ENCODE measurements around the gene LRP11.

DNA sequence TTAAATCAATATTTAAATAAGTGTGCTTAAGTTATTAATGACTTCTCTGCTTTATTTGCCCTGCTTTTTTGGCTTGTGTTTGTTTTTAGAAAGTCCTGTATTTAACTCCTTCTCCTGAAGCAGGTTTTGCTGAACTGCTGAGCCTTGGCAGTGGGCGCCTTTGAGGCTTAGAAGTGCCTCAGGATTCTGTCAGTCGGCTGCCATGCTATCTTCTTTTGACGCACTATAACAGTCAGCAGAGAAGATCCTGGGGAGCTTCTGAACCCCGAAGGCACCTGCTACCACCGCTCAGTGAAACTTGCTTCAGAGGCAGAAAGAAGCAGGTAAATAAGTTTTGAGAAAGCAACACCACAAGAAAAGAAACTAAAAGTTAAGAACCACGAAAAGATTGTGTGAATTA is 92.2 kb downstream of the LRP11 start:
- TF ChIP-seq, protein P1, sequence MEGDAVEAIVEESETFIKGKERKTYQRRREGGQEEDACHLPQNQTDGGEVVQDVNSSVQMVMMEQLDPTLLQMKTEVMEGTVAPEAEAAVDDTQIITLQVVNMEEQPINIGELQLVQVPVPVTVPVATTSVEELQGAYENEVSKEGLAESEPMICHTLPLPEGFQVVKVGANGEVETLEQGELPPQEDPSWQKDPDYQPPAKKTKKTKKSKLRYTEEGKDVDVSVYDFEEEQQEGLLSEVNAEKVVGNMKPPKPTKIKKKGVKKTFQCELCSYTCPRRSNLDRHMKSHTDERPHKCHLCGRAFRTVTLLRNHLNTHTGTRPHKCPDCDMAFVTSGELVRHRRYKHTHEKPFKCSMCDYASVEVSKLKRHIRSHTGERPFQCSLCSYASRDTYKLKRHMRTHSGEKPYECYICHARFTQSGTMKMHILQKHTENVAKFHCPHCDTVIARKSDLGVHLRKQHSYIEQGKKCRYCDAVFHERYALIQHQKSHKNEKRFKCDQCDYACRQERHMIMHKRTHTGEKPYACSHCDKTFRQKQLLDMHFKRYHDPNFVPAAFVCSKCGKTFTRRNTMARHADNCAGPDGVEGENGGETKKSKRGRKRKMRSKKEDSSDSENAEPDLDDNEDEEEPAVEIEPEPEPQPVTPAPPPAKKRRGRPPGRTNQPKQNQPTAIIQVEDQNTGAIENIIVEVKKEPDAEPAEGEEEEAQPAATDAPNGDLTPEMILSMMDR (CRISPR knock-in tag; IDR thresholded peaks at IDR 0.05), result no peak
- no peak for TF ChIP-seq SETDB1 (CRISPR knock-in tag; IDR thresholded peaks at IDR 0.05; ENCODE audit: borderline replicate concordance)
- TF ChIP-seq TRIM24 (CRISPR knock-in tag; IDR thresholded peaks at IDR 0.05), result no peak
- TF ChIP-seq ZNF20 (CRISPR knock-in tag; IDR thresholded peaks at IDR 0.05), result no peak
- TF ChIP-seq MBD4 (IDR thresholded peaks at IDR 0.05; ENCODE audit: borderline replicate concordance, low read length), result no peak
- TF ChIP-seq MAZ (IDR thresholded peaks at IDR 0.05; ENCODE audit: borderline replicate concordance, low read depth, low read length), result no peak
- TF ChIP-seq MAZ (CRISPR knock-in tag; IDR thresholded peaks at IDR 0.05; ENCODE audit: low read depth), result no peak
- TF ChIP-seq STAG1 (CRISPR knock-in tag; IDR thresholded peaks at IDR 0.05), result no peak
- no peak for TF ChIP-seq POLR2A (IDR thresholded peaks at IDR 0.05; ENCODE audit: insufficient read depth in 1 of 2, low read depth in 2 of 2, low read length in 2 of 2)
- TF ChIP-seq KDM6A (CRISPR knock-in tag; IDR thresholded peaks at IDR 0.05; ENCODE audit: low read depth), result no peak
- TF ChIP-seq ZNF264 (CRISPR knock-in tag; IDR thresholded peaks at IDR 0.05), result no peak
- TF ChIP-seq, protein P2, sequence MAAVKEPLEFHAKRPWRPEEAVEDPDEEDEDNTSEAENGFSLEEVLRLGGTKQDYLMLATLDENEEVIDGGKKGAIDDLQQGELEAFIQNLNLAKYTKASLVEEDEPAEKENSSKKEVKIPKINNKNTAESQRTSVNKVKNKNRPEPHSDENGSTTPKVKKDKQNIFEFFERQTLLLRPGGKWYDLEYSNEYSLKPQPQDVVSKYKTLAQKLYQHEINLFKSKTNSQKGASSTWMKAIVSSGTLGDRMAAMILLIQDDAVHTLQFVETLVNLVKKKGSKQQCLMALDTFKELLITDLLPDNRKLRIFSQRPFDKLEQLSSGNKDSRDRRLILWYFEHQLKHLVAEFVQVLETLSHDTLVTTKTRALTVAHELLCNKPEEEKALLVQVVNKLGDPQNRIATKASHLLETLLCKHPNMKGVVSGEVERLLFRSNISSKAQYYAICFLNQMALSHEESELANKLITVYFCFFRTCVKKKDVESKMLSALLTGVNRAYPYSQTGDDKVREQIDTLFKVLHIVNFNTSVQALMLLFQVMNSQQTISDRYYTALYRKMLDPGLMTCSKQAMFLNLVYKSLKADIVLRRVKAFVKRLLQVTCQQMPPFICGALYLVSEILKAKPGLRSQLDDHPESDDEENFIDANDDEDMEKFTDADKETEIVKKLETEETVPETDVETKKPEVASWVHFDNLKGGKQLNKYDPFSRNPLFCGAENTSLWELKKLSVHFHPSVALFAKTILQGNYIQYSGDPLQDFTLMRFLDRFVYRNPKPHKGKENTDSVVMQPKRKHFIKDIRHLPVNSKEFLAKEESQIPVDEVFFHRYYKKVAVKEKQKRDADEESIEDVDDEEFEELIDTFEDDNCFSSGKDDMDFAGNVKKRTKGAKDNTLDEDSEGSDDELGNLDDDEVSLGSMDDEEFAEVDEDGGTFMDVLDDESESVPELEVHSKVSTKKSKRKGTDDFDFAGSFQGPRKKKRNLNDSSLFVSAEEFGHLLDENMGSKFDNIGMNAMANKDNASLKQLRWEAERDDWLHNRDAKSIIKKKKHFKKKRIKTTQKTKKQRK (IDR thresholded peaks at IDR 0.05; ENCODE audit: low read length), result no peak
